GM12873 (cell line): ENCODE measurements around the gene LRRC3.

Experiments
- CTCF ChIP-seq: IDR thresholded peaks from 2 replicates; pipeline ENCODE4 v1.5.1; 2012; ENCODE audit warnings: low read depth, mild to moderate bottlenecking, moderate library complexity, low read length, control low read depth; ENCODE audit not compliant: insufficient read depth; ENCODE audit errors: missing control alignments

The LRRC3 gene

GRCh38 chr21:44420416-44421205 lies 34.7 kb upstream of the LRRC3 start:
- no peak for TF ChIP-seq CTCF

GRCh38 chr21:44421901-44422840 lies 33.1 kb upstream of the LRRC3 start:
- no peak for TF ChIP-seq CTCF

GRCh38 chr21:44423312-44423821 lies 31.9 kb upstream of the LRRC3 start:
- no peak for TF ChIP-seq CTCF

GRCh38 chr21:44423941-44424607 lies 31.2 kb upstream of the LRRC3 start:
- TF ChIP-seq CTCF = no peak

GRCh38 chr21:44424608-44425306 lies 30.6 kb upstream of the LRRC3 start:
- no peak for TF ChIP-seq CTCF

GRCh38 chr21:44425307-44425894 lies 29.9 kb upstream of the LRRC3 start:
- no peak for TF ChIP-seq CTCF
